ENCODE measurements around the gene C17orf100. TPM values are rescaled to one million over a fixed set of nuclear protein-coding genes. Genes with fewer than 3 reads are reported as not detected.

The C17orf100 gene
- total and polyA plus RNA-seq, 7 donors, result 0.34 to 1.4 (median 0.67) TPM

DNA sequence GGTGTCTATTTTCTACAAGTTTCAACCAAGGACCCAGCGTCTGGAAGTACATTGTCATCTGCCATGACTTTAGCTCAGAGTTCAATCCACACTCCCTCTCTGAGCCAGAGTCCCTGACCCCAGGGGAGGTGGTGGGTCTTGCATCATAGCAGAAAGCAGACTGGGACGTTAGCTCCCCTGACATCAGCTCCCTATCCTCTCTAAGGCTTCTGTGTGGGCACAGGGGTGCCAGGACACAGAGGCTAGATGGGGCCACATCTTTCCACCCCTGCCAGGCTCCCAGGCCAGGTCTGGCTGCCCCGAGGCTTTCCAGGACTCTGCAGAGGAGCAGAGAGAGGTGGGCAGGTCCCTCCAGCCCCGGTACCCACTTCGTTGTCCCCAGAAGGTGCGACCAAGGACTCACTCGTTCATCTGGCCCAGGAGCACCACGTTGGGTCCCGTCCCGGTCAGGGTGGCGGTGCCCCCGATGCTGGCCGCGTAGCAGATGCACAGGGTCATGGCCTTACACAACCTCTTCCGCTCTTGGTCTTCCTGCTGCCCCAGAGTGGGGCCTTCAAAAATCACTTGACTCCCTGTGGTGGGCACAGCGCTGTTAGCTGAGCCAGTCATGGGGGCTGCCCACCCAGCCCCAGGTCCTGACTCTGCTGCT, 51.1 kb downstream of the C17orf100 start:
- TF ChIP-seq CTCF (IDR thresholded peaks at IDR 0.05), result no peak
- ATAC-seq (no peak), DNase-seq (no peak)
- 87 to 90% (median 88%) methylated on average over 16 of the region's 16 CpGs for WGBS, 3 donors
- H3K27ac ChIP-seq, result no peak overlapping the region
- H3K4me3 ChIP-seq, result no peak overlapping the region
- no peaks in the 10 kb centered on the region for H3K9me3 ChIP-seq
- intact Hi-C loops (cut with DNase I), result no loop called here
- no peaks in the 10 kb centered on the region for H3K4me1 ChIP-seq
- H3K27me3 ChIP-seq (ENCODE audit: insufficient read depth in 3 of 3, low read length in 2 of 3), result peaks cover 0 to 1% (median 0%) of the 10 kb centered on the region in 3 donors
- no peaks in the 10 kb centered on the region for H3K36me3 ChIP-seq (ENCODE audit: insufficient read depth in 1 of 2, low read depth in 1 of 2)

Other genes with a start within 250 kb of the C17orf100 start
- not detected for gene AIPL1, start 216.6 kb upstream of the C17orf100 start, total RNA-seq
- not detected for gene AIPL1, start 216.6 kb upstream of the C17orf100 start, polyA plus RNA-seq
- gene PIMREG, start 207.3 kb upstream of the C17orf100 start, total RNA-seq, result under 1 TPM in 1 of 4 donors, not detected in 3; 0.38 TPM
- gene PIMREG, start 207.3 kb upstream of the C17orf100 start, polyA plus RNA-seq, result under 1 TPM in 2 of 3 donors, not detected in 1; 0.18 to 0.21 TPM
- gene PITPNM3, start 95.2 kb upstream of the C17orf100 start, total RNA-seq, result under 1 TPM; 0.32 to 0.65 (median 0.53) TPM
- under 1 TPM; 0.08 to 0.31 (median 0.27) TPM for gene PITPNM3, start 95.2 kb upstream of the C17orf100 start, polyA plus RNA-seq
- 1 to 10 TPM; 2.7 to 4.3 (median 3.0) TPM for gene KIAA0753, start 11.1 kb upstream of the C17orf100 start, total RNA-seq
- 1 to 10 TPM; 2.4 to 4.7 (median 3.5) TPM for gene KIAA0753, start 11.1 kb upstream of the C17orf100 start, polyA plus RNA-seq
- 10 to 100 TPM; 27.5 to 41.1 (median 30.9) TPM for gene TXNDC17, start 10.7 kb upstream of the C17orf100 start, total RNA-seq
- gene TXNDC17, start 10.7 kb upstream of the C17orf100 start, polyA plus RNA-seq, result 100 to 1,000 TPM in 2 of 3 donors, 10 to 100 TPM in 1; 81.1 to 159 (median 100) TPM
- gene MED31, start 157 bp upstream of the C17orf100 start, total RNA-seq, result 10 to 100 TPM; 12.2 to 12.8 (median 12.7) TPM
- 10 to 100 TPM; 12.7 to 55.2 (median 22.0) TPM for gene MED31, start 157 bp upstream of the C17orf100 start, polyA plus RNA-seq
- under 1 TPM in 1 of 4 donors, not detected in 3; 0.17 TPM for gene SLC13A5, start 61.6 kb downstream of the C17orf100 start, total RNA-seq
- gene SLC13A5, start 61.6 kb downstream of the C17orf100 start, polyA plus RNA-seq, result under 1 TPM in 2 of 3 donors, not detected in 1; 0.01 to 0.03 TPM
- gene XAF1, start 104.3 kb downstream of the C17orf100 start, total RNA-seq, result 10 to 100 TPM in 2 of 4 donors, 1 to 10 TPM in 2; 6.9 to 14.0 (median 9.8) TPM
- gene XAF1, start 104.3 kb downstream of the C17orf100 start, polyA plus RNA-seq, result 1 to 10 TPM; 3.7 to 7.4 (median 7.4) TPM
- under 1 TPM in 2 of 4 donors, not detected in 2; 0.30 to 0.34 TPM for gene FBXO39, start 124.5 kb downstream of the C17orf100 start, total RNA-seq
- gene FBXO39, start 124.5 kb downstream of the C17orf100 start, polyA plus RNA-seq, result under 1 TPM in 2 of 3 donors, not detected in 1; 0.01 to 0.18 TPM
- gene TEKT1, start 180.0 kb downstream of the C17orf100 start, total RNA-seq, result not detected
- gene TEKT1, start 180.0 kb downstream of the C17orf100 start, polyA plus RNA-seq, result not detected